NT2/D1 (cell line): Measurements from ENCODE around the gene PRODH.
A peak's percentile ranks its signal among the peaks of the same experiment; 100 is the strongest.
"Not testable (repeated sequence)": the region's sequence is repeated elsewhere in the genome, so short reads cannot be mapped to it uniquely, and the experiment has no call there.

Experiments
- DNase-seq: peaks from one replicate; pipeline ENCODE4 v3.0.0-alpha.2; 2011; ENCODE audit warnings: low read depth, low spot score
- H3K27me3 ChIP-seq: 2 replicates; pipeline ENCODE4 v1.6.0; 2011; ENCODE audit warnings: mild to moderate bottlenecking; ENCODE audit not compliant: insufficient read length, insufficient read depth
- H3K36me3 ChIP-seq: 2 replicates; pipeline ENCODE4 v1.6.1; 2011; ENCODE audit warnings: mild to moderate bottlenecking, low read length, mixed read lengths; ENCODE audit not compliant: insufficient read depth, insufficient read length
- H3K4me1 ChIP-seq: 2 replicates; pipeline ENCODE4 v1.5.1; 2011; ENCODE audit not compliant: insufficient read depth, insufficient read length
- H3K4me3 ChIP-seq: 2 replicates; pipeline ENCODE4 v1.5.1; 2011; ENCODE audit warnings: low read depth; ENCODE audit not compliant: insufficient read length
- H3K9ac ChIP-seq: 2 replicates; pipeline ENCODE4 v1.6.0; 2011; ENCODE audit warnings: low read depth; ENCODE audit not compliant: insufficient read length
- H3K9me3 ChIP-seq: 2 replicates; pipeline ENCODE4 v1.5.1; 2011; ENCODE audit warnings: mild to moderate bottlenecking, low read length; ENCODE audit not compliant: insufficient read depth
- SUZ12 ChIP-seq: IDR thresholded peaks from 2 replicates; pipeline ENCODE4 v1.6.1; 2011; ENCODE audit not compliant: insufficient read length, insufficient read depth; ENCODE audit errors: extremely low read depth
- YY1 ChIP-seq: IDR thresholded peaks from 2 replicates; pipeline ENCODE4 v1.6.1; 2011; ENCODE audit not compliant: insufficient read length, insufficient read depth
- ZNF274 ChIP-seq: IDR thresholded peaks from 2 replicates; pipeline ENCODE4 v1.6.1; 2011; ENCODE audit warnings: mild to moderate bottlenecking, low read depth, low read length

Gene PRODH

GRCh38 chr22:18971321-18971751 is 35.2 kb upstream of the PRODH start:
- Histone ChIP-seq H3K9me3 (no peaks in the 10 kb centered on the region), H3K4me3 (peak overlapping the region; percentile 68), H3K27me3 (no peaks in the 10 kb centered on the region), H3K9ac (peak overlapping the region; percentile 90), H3K36me3 (no peaks in the 10 kb centered on the region), H3K4me1 (peaks cover 9% of the 10 kb centered on the region)
- TF ChIP-seq SUZ12 = no peak
- no peak for TF ChIP-seq YY1
- TF ChIP-seq ZNF274 = no peak
- DNase-seq = no peak

- DNase-seq = no peak
- Histone ChIP-seq H3K27me3 (no peaks in the 10 kb centered on the region), H3K4me3 (peak overlapping the region; percentile 68), H3K36me3 (no peaks in the 10 kb centered on the region), H3K9ac (peak overlapping the region; percentile 90), H3K9me3 (no peaks in the 10 kb centered on the region), H3K4me1 (peaks cover 9% of the 10 kb centered on the region)
- TF ChIP-seq ZNF274 (no peak), SUZ12 (no peak), YY1 (no peak)
Observed at GRCh38 chr22:18970948-18971315, 34.8 kb upstream of the PRODH start.

- TF ChIP-seq SUZ12 = no peak
- no peak for TF ChIP-seq YY1
- no peak for TF ChIP-seq ZNF274
- Histone ChIP-seq H3K27me3 (no peaks in the 10 kb centered on the region), H3K4me1 (peaks cover 9% of the 10 kb centered on the region), H3K4me3 (peak overlapping the region; percentile 68), H3K36me3 (no peaks in the 10 kb centered on the region), H3K9ac (peak overlapping the region; percentile 90), H3K9me3 (no peaks in the 10 kb centered on the region)
- peak; percentile 30 for DNase-seq
Observed at GRCh38 chr22:18970176-18970947, 34.3 kb upstream of the PRODH start.

GRCh38 chr22:18969158-18969942 is 33.3 kb upstream of the PRODH start:
- H3K9me3 ChIP-seq, H3K4me1 ChIP-seq, H3K27me3 ChIP-seq, H3K4me3 ChIP-seq, DNase-seq, H3K36me3 ChIP-seq: not testable (repeated sequence)
- peak overlapping the region; percentile 50 for H3K9ac ChIP-seq

- TF ChIP-seq SUZ12 = no peak
- no peak for TF ChIP-seq ZNF274
- no peak for TF ChIP-seq YY1
- Histone ChIP-seq H3K4me3 (no peak overlapping the region), H3K27me3 (no peaks in the 10 kb centered on the region), H3K9ac (no peak overlapping the region), H3K9me3 (no peaks in the 10 kb centered on the region), H3K4me1 (peaks cover 9% of the 10 kb centered on the region), H3K36me3 (no peaks in the 10 kb centered on the region)
- no peak for DNase-seq
Observed at GRCh38 chr22:18968011-18968749, 32.1 kb upstream of the PRODH start.

- H3K4me3 ChIP-seq, H3K36me3 ChIP-seq, H3K9ac ChIP-seq, DNase-seq, H3K9me3 ChIP-seq, H3K27me3 ChIP-seq, H3K4me1 ChIP-seq: not testable (repeated sequence)
Observed at GRCh38 chr22:18967391-18968010, 31.4 kb upstream of the PRODH start.

DNA sequence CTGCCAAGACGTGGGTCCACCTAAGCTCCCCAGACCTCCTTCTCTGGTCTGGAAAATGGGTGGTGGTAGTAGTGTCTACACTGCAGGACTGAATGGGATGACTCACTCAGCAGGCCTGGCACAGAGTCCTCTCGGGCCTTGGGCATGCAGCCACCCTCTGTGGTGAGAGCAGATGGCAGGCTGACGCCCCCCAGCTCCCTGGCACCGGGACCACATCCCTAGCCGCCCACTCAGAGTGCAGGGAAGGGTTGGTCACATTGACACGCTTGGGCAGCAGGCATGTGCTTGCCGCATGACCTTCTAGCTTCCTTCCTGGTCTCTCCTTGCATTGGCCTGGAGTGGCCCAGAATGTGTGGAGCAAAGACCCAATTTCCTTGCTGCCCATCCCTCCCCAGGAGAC is 30.7 kb upstream of the PRODH start:
- no peaks in the 10 kb centered on the region for H3K36me3 ChIP-seq
- peaks cover 9% of the 10 kb centered on the region for H3K4me1 ChIP-seq
- no peak overlapping the region for H3K9ac ChIP-seq
- DNase-seq = no peak
- no peaks in the 10 kb centered on the region for H3K9me3 ChIP-seq
- H3K27me3 ChIP-seq = no peaks in the 10 kb centered on the region
- no peak overlapping the region for H3K4me3 ChIP-seq
- TF ChIP-seq ZNF274 (no peak), YY1 (no peak), SUZ12 (no peak)
